Stimulated activated naive B cell treated with anti-CD40 and anti-IgM and Interleukin-4, amounts not matched to agents 10 μg/mL and 1 μg/mL and 100 μg/mL, for 72 hours (primary cell): ENCODE data around the gene PHF19.

ENCODE experiments used
- ATAC-seq, 2 donors: fragments of 150-1000 bp; cut with Tn5 transposase; replicated peaks; 2 replicates each; pipeline ENCODE4 v1.10.0; 2021; ENCODE audit warnings: moderate library complexity in 1 of 2
- DNase-seq: peaks from one replicate; pipeline ENCODE4 v3.0.0; 2021
- H3K27ac Mint-ChIP-seq: one replicate; pipeline ENCODE4 v1.8.0; 2022; ENCODE audit warnings: mild to moderate bottlenecking, mixed read lengths
- H3K27me3 Mint-ChIP-seq, 2 donors: one replicate each; pipeline ENCODE4 v1.8.0; 2022; ENCODE audit warnings: mixed read lengths in 2 of 2
- H3K36me3 Mint-ChIP-seq, 2 donors: one replicate each; pipeline ENCODE4 v1.8.0; 2022; ENCODE audit warnings: mixed read lengths in 2 of 2, mild to moderate bottlenecking in 1 of 2
- H3K4me1 Mint-ChIP-seq, 2 donors: one replicate each; pipeline ENCODE4 v1.8.0; 2022; ENCODE audit warnings: mixed read lengths in 2 of 2, mild to moderate bottlenecking in 1 of 2
- H3K4me3 Mint-ChIP-seq, 2 donors: one replicate each; pipeline ENCODE4 v1.8.0; 2022; ENCODE audit warnings: mild to moderate bottlenecking in 2 of 2, mixed read lengths in 2 of 2, moderate library complexity in 1 of 2
- H3K9me3 Mint-ChIP-seq, 2 donors: one replicate each; pipeline ENCODE4 v1.8.0; 2022; ENCODE audit warnings: mixed read lengths in 2 of 2, mild to moderate bottlenecking in 1 of 2

The PHF19 gene

GRCh38 chr9:120867676-120868338 lies 9.2 kb downstream of the PHF19 start:
- Mint-ChIP-seq H3K27me3 (no peaks in the 10 kb centered on the region), H3K4me3 (peak overlapping the region; percentile 78 to 80), H3K27ac (peak overlapping the region; percentile 75), H3K36me3 (peaks cover 51 to 69% of the 10 kb centered on the region in 2 donors), H3K9me3 (no peaks in the 10 kb centered on the region), H3K4me1 (peaks cover 17 to 24% of the 10 kb centered on the region in 2 donors)
- DNase-seq (no peak), ATAC-seq (no peak)

- H3K9me3 Mint-ChIP-seq, result no peaks in the 10 kb centered on the region
- H3K27me3 Mint-ChIP-seq, result no peaks in the 10 kb centered on the region
- no peak for ATAC-seq
- no peak overlapping the region for H3K27ac Mint-ChIP-seq
- peaks cover 58 to 73% of the 10 kb centered on the region in 2 donors for H3K36me3 Mint-ChIP-seq
- H3K4me1 Mint-ChIP-seq, result peaks cover 14 to 24% of the 10 kb centered on the region in 2 donors
- no peak overlapping the region for H3K4me3 Mint-ChIP-seq
- no peak for DNase-seq
Observed at GRCh38 chr9:120866651-120867050, 10.3 kb downstream of the PHF19 start.

- ATAC-seq (no peak), DNase-seq (no peak)
- no peak overlapping the region for H3K4me3 Mint-ChIP-seq
- peaks cover 14 to 24% of the 10 kb centered on the region in 2 donors for H3K4me1 Mint-ChIP-seq
- no peaks in the 10 kb centered on the region for H3K27me3 Mint-ChIP-seq
- no peaks in the 10 kb centered on the region for H3K9me3 Mint-ChIP-seq
- no peak overlapping the region for H3K27ac Mint-ChIP-seq
- H3K36me3 Mint-ChIP-seq, result peaks cover 59 to 74% of the 10 kb centered on the region in 2 donors
Observed at GRCh38 chr9:120865809-120866208, 11.2 kb downstream of the PHF19 start.

- no peak overlapping the region for H3K27ac Mint-ChIP-seq
- no peak for DNase-seq
- ATAC-seq, result no peak
- peaks cover 59 to 79% of the 10 kb centered on the region in 2 donors for H3K36me3 Mint-ChIP-seq
- no peaks in the 10 kb centered on the region for H3K9me3 Mint-ChIP-seq
- H3K4me1 Mint-ChIP-seq, result peaks cover 12 to 24% of the 10 kb centered on the region in 2 donors
- no peak overlapping the region for H3K4me3 Mint-ChIP-seq
- H3K27me3 Mint-ChIP-seq, result no peaks in the 10 kb centered on the region
Observed at GRCh38 chr9:120865176-120865575, 11.8 kb downstream of the PHF19 start.

- no peak overlapping the region for H3K27ac Mint-ChIP-seq
- ATAC-seq (no peak), DNase-seq (no peak)
- no peaks in the 10 kb centered on the region for H3K27me3 Mint-ChIP-seq
- peaks cover 10 to 22% of the 10 kb centered on the region in 2 donors for H3K4me1 Mint-ChIP-seq
- H3K4me3 Mint-ChIP-seq, result no peak overlapping the region
- no peaks in the 10 kb centered on the region for H3K9me3 Mint-ChIP-seq
- peaks cover 59 to 79% of the 10 kb centered on the region in 2 donors for H3K36me3 Mint-ChIP-seq
Observed at GRCh38 chr9:120864719-120865118, 12.3 kb downstream of the PHF19 start.

- Mint-ChIP-seq H3K36me3 (peaks cover 58 to 79% of the 10 kb centered on the region in 2 donors), H3K9me3 (no peaks in the 10 kb centered on the region), H3K27ac (no peak overlapping the region), H3K4me1 (peaks cover 5 to 13% of the 10 kb centered on the region in 2 donors), H3K4me3 (no peak overlapping the region), H3K27me3 (no peaks in the 10 kb centered on the region)
- no peak for DNase-seq
- ATAC-seq, result no peak
Observed at GRCh38 chr9:120863833-120864232, 13.2 kb downstream of the PHF19 start.

- no peak overlapping the region for H3K27ac Mint-ChIP-seq
- no peak for ATAC-seq
- peaks cover 60 to 86% of the 10 kb centered on the region in 2 donors for H3K36me3 Mint-ChIP-seq
- no peaks in the 10 kb centered on the region for H3K9me3 Mint-ChIP-seq
- no peak for DNase-seq
- peaks cover 0 to 5% of the 10 kb centered on the region in 2 donors for H3K4me1 Mint-ChIP-seq
- H3K27me3 Mint-ChIP-seq, result no peaks in the 10 kb centered on the region
- H3K4me3 Mint-ChIP-seq, result no peak overlapping the region
Observed at GRCh38 chr9:120862452-120862851, 14.5 kb downstream of the PHF19 start.

GRCh38 chr9:120861935-120862334 lies 15.1 kb downstream of the PHF19 start:
- H3K36me3 Mint-ChIP-seq, result peaks cover 61 to 88% of the 10 kb centered on the region in 2 donors
- ATAC-seq (no peak), DNase-seq (no peak)
- no peaks in the 10 kb centered on the region for H3K9me3 Mint-ChIP-seq
- no peaks in the 10 kb centered on the region for H3K27me3 Mint-ChIP-seq
- peak overlapping the region; percentile 47 for H3K27ac Mint-ChIP-seq
- no peak overlapping the region for H3K4me3 Mint-ChIP-seq
- H3K4me1 Mint-ChIP-seq, result peaks cover 0 to 5% of the 10 kb centered on the region in 2 donors

GRCh38 chr9:120860083-120860482 lies 16.9 kb downstream of the PHF19 start:
- no peak overlapping the region for H3K27ac Mint-ChIP-seq
- no peak overlapping the region for H3K4me3 Mint-ChIP-seq
- no peaks in the 10 kb centered on the region for H3K27me3 Mint-ChIP-seq
- H3K4me1 Mint-ChIP-seq, result peaks cover 0 to 5% of the 10 kb centered on the region in 2 donors
- no peak for DNase-seq
- no peaks in the 10 kb centered on the region for H3K9me3 Mint-ChIP-seq
- no peak for ATAC-seq
- H3K36me3 Mint-ChIP-seq, result peaks cover 58 to 86% of the 10 kb centered on the region in 2 donors

GRCh38 chr9:120859361-120859760 lies 17.6 kb downstream of the PHF19 start:
- no peaks in the 10 kb centered on the region for H3K27me3 Mint-ChIP-seq
- H3K9me3 Mint-ChIP-seq, result no peaks in the 10 kb centered on the region
- H3K4me1 Mint-ChIP-seq, result peaks cover 0 to 5% of the 10 kb centered on the region in 2 donors
- peaks cover 56 to 84% of the 10 kb centered on the region in 2 donors for H3K36me3 Mint-ChIP-seq
- H3K4me3 Mint-ChIP-seq, result no peak overlapping the region
- no peak overlapping the region for H3K27ac Mint-ChIP-seq
- no peak for ATAC-seq
- no peak for DNase-seq

- Mint-ChIP-seq H3K27me3 (no peaks in the 10 kb centered on the region), H3K27ac (no peak overlapping the region), H3K4me1 (peaks cover 0 to 5% of the 10 kb centered on the region in 2 donors), H3K4me3 (peak overlapping the region in 1 of 2 donors; percentile 32), H3K9me3 (no peaks in the 10 kb centered on the region), H3K36me3 (peaks cover 41 to 70% of the 10 kb centered on the region in 2 donors)
- DNase-seq, result no peak
- no peak for ATAC-seq
Observed at GRCh38 chr9:120857902-120858301, 19.1 kb downstream of the PHF19 start.

GRCh38 chr9:120857481-120857880 lies 19.5 kb downstream of the PHF19 start:
- Mint-ChIP-seq H3K9me3 (no peaks in the 10 kb centered on the region), H3K27ac (no peak overlapping the region), H3K36me3 (peaks cover 40 to 69% of the 10 kb centered on the region in 2 donors), H3K27me3 (no peaks in the 10 kb centered on the region), H3K4me3 (peak overlapping the region in 1 of 2 donors; percentile 32), H3K4me1 (peaks cover 0 to 5% of the 10 kb centered on the region in 2 donors)
- DNase-seq (no peak), ATAC-seq (no peak)

GRCh38 chr9:120856700-120857099 lies 20.3 kb downstream of the PHF19 start:
- ATAC-seq, result no peak

GRCh38 chr9:120855827-120856670 lies 20.9 kb downstream of the PHF19 start:
- ATAC-seq (no peak), DNase-seq (no peak)
- no peak overlapping the region for H3K4me3 Mint-ChIP-seq
- peaks cover 34 to 59% of the 10 kb centered on the region in 2 donors for H3K36me3 Mint-ChIP-seq
- H3K27me3 Mint-ChIP-seq, result no peaks in the 10 kb centered on the region
- H3K4me1 Mint-ChIP-seq, result peaks cover 0 to 15% of the 10 kb centered on the region in 2 donors
- no peak overlapping the region for H3K27ac Mint-ChIP-seq
- no peaks in the 10 kb centered on the region for H3K9me3 Mint-ChIP-seq

More at GRCh38 chr9:120856700-120857099, 20.3 kb downstream of the PHF19 start:
- H3K27me3 Mint-ChIP-seq, result no peaks in the 10 kb centered on the region
- peaks cover 33 to 62% of the 10 kb centered on the region in 2 donors for H3K36me3 Mint-ChIP-seq
- DNase-seq, result no peak
- no peak overlapping the region for H3K27ac Mint-ChIP-seq
- H3K9me3 Mint-ChIP-seq, result no peaks in the 10 kb centered on the region
- H3K4me1 Mint-ChIP-seq, result peaks cover 0 to 8% of the 10 kb centered on the region in 2 donors
- peak overlapping the region in 1 of 2 donors; percentile 16 for H3K4me3 Mint-ChIP-seq
